Psoas muscle (tissue), 8 donors: ENCODE results near the gene DHRS11. TPM values are rescaled to one million over a fixed set of nuclear protein-coding genes. Genes with fewer than 3 reads are reported as not detected.
"Not testable (repeated sequence)": the region's sequence is repeated elsewhere in the genome, so short reads cannot be mapped to it uniquely, and the experiment has no call there.

Source experiments
- ATAC-seq, 4 donors: fragments of 200-7000 bp; cut with Tn5 transposase; one replicate each; pipeline ENCODE4 v1.9.1; 2020; ENCODE audit warnings: moderate library complexity in 3 of 4, mild to moderate bottlenecking in 2 of 4
- DNase-seq, 2 donors: peaks; one replicate each; pipeline ENCODE4 v3.0.0-alpha.2; 2020
- H3K27ac ChIP-seq: fragments of 200-600 bp; one replicate; pipeline ENCODE4 v1.8.0; 2022
- H3K27me3 ChIP-seq, 3 donors: fragments of 200-600 bp in 1 of 3; one replicate each; pipeline versions ENCODE4 v1.6.1 to v1.8.0; 2013 to 2022; ENCODE audit warnings: low read length in 2 of 3, mild to moderate bottlenecking in 2 of 3, moderate library complexity in 1 of 3; ENCODE audit not compliant: insufficient read depth in 3 of 3
- H3K36me3 ChIP-seq, 2 donors: fragments of 200-600 bp in 1 of 2; one replicate each; pipeline versions ENCODE4 v1.6.1 to v1.8.0; 2013 to 2022; ENCODE audit warnings: low read depth in 1 of 2, mild to moderate bottlenecking in 1 of 2, moderate library complexity in 1 of 2; ENCODE audit not compliant: insufficient read depth in 1 of 2
- H3K4me1 ChIP-seq: fragments of 200-600 bp; one replicate; pipeline ENCODE4 v1.8.0; 2022
- H3K4me3 ChIP-seq: fragments of 200-600 bp; one replicate; pipeline ENCODE4 v1.8.0; 2022; ENCODE audit warnings: mild to moderate bottlenecking
- H3K9me3 ChIP-seq: fragments of 200-600 bp; one replicate; pipeline ENCODE4 v1.8.0; 2022
- CTCF ChIP-seq: fragments of 200-600 bp; IDR thresholded peaks from one replicate; pipeline ENCODE4 v1.8.0; 2022; ENCODE audit warnings: antibody characterized with exemption
- WGBS, 3 donors: extraction: QIAGEN DNeasy Blood & Tissue Kit; methylation state at CpG; one replicate each; pipeline versions ENCODE4 v1.1.6 to v1.1.7; 2013; 5-methylcytosine and 5-hydroxymethylcytosine counted together
- intact Hi-C, 2 donors: fragments of 100-400 bp; cut with DNase I; formaldehyde crosslinking; loops; one replicate each; pipeline versions ENCODE4 v1.11.0 to v1.14.2; 2022
- polyA plus RNA-seq, 3 donors: library from polyadenylated mRNA; stranded (reverse); fragments of 200-250 nt; gene quantifications; one replicate each; pipeline ENCODE4 v1.2.3, GENCODE V29; 2013
- total RNA-seq, 4 donors: library from RNA; stranded (reverse); fragmentation: NEBNext Ultra II Directional in 2 of 4; extraction: Animal tissue kit (Norgen Biotek cat#: 25700) in 2 of 4; gene quantifications; one replicate each; pipeline versions ENCODE4 v1.2.1 to v1.2.4, GENCODE V29; 2021 to 2023
- donor health status: healthy with polysubstance abuse.
- donor health status: DM: no; HTN: no; CAD: no; lungs with moderate emphysema.
- donor health status: Bipolar disorder and iron deficiency.
- donor health status: healthy.
- donor health status: DM: yes; HTN: yes; CAD: no.
- donor health status: DM: no; HTN: no; CAD: no.
- donor health status: DM: no; HTN: no; CAD: no.
- donor health status: DM: yes; HTN: yes; CAD: no.

Gene DHRS11
- total and polyA plus RNA-seq, 7 donors, result 9.4 to 20.5 (median 14.5) TPM

- WGBS, 3 donors, result 17% methylated on average over 5 of the region's 5 CpGs
- Histone ChIP-seq H3K36me3 (peaks cover 0 to 8% of the 10 kb centered on the region in 2 donors), H3K27me3 (no peaks in the 10 kb centered on the region), H3K27ac (no peak overlapping the region), H3K4me3 (peak overlapping the region; percentile 92), H3K9me3 (no peaks in the 10 kb centered on the region), H3K4me1 (peaks cover 14% of the 10 kb centered on the region)
- peak; percentile 25 to 49 (median 40) for ATAC-seq
- peak; percentile 79 for TF ChIP-seq CTCF
- peak; percentile 49 to 56 for DNase-seq
- intact Hi-C loops, result loop anchor here (2.0 to 5.0 kb wide), 3 partner anchors 66 to 769 kb away; no protein-coding TSS in a partner anchor
Observed at GRCh38 chr17:36602924-36603384, 11.3 kb downstream of the DHRS11 start.

DNA sequence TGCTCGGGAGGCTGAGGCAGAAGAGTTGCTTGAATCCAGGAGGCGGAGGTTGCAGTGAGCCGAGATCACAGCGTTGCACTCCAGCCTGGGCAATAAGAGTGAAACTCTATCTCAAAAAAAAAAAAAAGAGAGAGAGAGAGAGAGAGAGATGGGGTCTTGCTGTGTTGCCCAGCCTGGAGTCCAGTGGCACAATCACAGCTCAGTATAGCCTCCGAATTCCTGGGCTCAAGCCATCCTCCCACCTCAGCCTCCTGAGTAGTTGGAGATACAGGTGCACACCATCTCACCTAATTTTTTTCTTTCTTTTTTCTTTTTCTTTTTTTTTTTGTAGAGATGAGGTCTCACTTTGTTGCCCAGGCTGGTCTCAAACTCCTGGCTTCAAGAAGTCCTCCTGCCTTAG, 13.3 kb downstream of the DHRS11 start:
- intact Hi-C loops, H3K27me3 ChIP-seq, H3K9me3 ChIP-seq, H3K27ac ChIP-seq, ATAC-seq, H3K36me3 ChIP-seq, H3K4me3 ChIP-seq: not testable (repeated sequence)
- peaks cover 14% of the 10 kb centered on the region for H3K4me1 ChIP-seq
- 85 to 97% (median 89%) methylated on average over 5 of the region's 5 CpGs for WGBS, 3 donors
- DNase-seq, result peak in 1 of 2 donors; percentile 39

DNA sequence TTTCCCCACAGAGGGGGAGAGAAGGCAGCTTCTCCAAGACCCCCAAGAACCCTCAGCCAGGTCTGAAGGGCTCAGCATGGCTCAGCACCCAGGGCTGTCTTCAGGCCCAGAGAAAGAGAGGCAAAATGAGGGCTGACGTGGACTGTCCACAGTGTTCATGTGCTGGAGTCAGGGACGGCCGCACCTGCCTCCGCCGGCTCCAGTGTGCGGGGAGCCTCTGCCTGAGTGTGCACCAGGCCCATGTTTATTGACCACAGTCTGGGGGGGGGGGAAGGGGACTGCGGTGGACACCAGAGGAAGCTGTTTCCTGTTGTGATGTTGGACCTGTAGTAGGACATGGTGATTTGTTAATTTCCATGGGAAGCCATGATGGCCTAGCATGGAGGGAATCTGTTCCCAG, 16.6 kb downstream of the DHRS11 start:
- peak in 1 of 2 donors; percentile 23 for DNase-seq
- H3K4me3 ChIP-seq, result no peak overlapping the region
- intact Hi-C loops, result no loop called here
- 85 to 91% (median 87%) methylated on average over 7 of the region's 7 CpGs for WGBS, 3 donors
- no peak overlapping the region for H3K27ac ChIP-seq
- ATAC-seq, result no peak
- TF ChIP-seq CTCF, result no peak
- peaks cover 5% of the 10 kb centered on the region for H3K4me1 ChIP-seq
- no peaks in the 10 kb centered on the region for H3K27me3 ChIP-seq
- no peaks in the 10 kb centered on the region for H3K9me3 ChIP-seq
- H3K36me3 ChIP-seq, result peaks cover 0 to 4% of the 10 kb centered on the region in 2 donors

- Histone ChIP-seq H3K27ac (no peak overlapping the region), H3K36me3 (peaks cover 0 to 2% of the 10 kb centered on the region in 2 donors), H3K9me3 (no peaks in the 10 kb centered on the region), H3K4me1 (peaks cover 4% of the 10 kb centered on the region), H3K4me3 (no peak overlapping the region), H3K27me3 (no peaks in the 10 kb centered on the region)
- 29 to 36% (median 29%) methylated on average over 24 of the region's 24 CpGs for WGBS, 3 donors
- intact Hi-C loops, result no loop called here
- TF ChIP-seq CTCF, result peak; percentile 36
- DNase-seq, result peak; percentile 50 to 66
- ATAC-seq, result peak; percentile 63 to 84 (median 77)
Observed at GRCh38 chr17:36608794-36609497, 17.3 kb downstream of the DHRS11 start.

GRCh38 chr17:36609498-36609862, 17.8 kb downstream of the DHRS11 start:
- no peak overlapping the region for H3K27ac ChIP-seq
- intact Hi-C loops, result no loop called here
- TF ChIP-seq CTCF, result no peak
- no peaks in the 10 kb centered on the region for H3K9me3 ChIP-seq
- WGBS, 3 donors, result 69 to 79% (median 74%) methylated on average over 7 of the region's 7 CpGs
- no peaks in the 10 kb centered on the region for H3K4me1 ChIP-seq
- no peaks in the 10 kb centered on the region for H3K36me3 ChIP-seq
- no peak overlapping the region for H3K4me3 ChIP-seq
- ATAC-seq, result peak in 1 of 4 donors; percentile 6
- DNase-seq, result peak in 1 of 2 donors; percentile 10
- no peaks in the 10 kb centered on the region for H3K27me3 ChIP-seq
